SK-N-MC (cell line): ENCODE results near the gene ZNF438.
"Not testable (repeated sequence)": the region's sequence is repeated elsewhere in the genome, so short reads cannot be mapped to it uniquely, and the experiment has no call there.

Source experiments
- DNase-seq: peaks from one replicate; pipeline ENCODE4 v3.0.0-alpha.2; 2011; ENCODE audit warnings: low read depth, low spot score
- H3K27ac ChIP-seq: fragments of 200-600 bp; sonication (generic); 2 replicates; pipeline ENCODE4 v1.5.1; 2016; ENCODE audit warnings: mixed run types
- H3K36me3 ChIP-seq: fragments of 200-600 bp; sonication (generic); 2 replicates; pipeline ENCODE4 v1.6.1; 2017; ENCODE audit warnings: antibody characterized with exemption, low read length, mixed read lengths; ENCODE audit not compliant: insufficient read depth
- H3K4me3 ChIP-seq: fragments of 200-600 bp; sonication (generic); 2 replicates; pipeline ENCODE4 v1.5.1; 2016
- H3K9ac ChIP-seq: fragments of 200-600 bp; sonication (generic); 2 replicates; pipeline ENCODE4 v1.8.0; 2017; ENCODE audit warnings: mixed run types, mixed read lengths; ENCODE audit not compliant: insufficient read length
- H3K9me3 ChIP-seq: fragments of 200-600 bp; sonication (generic); 2 replicates; pipeline ENCODE4 v1.6.1; 2017; ENCODE audit warnings: low read depth, mild to moderate bottlenecking, antibody characterized with exemption, low read length, moderate library complexity, mixed read lengths
- EZH2 ChIP-seq: fragments of 200-600 bp; sonication (generic); IDR thresholded peaks from one replicate; pipeline ENCODE4 v1.6.1; 2017; ENCODE audit warnings: antibody characterized with exemption
- FOXP2 ChIP-seq: optimal IDR thresholded peaks from 2 replicates; pipeline ENCODE3; 2011; ENCODE audit warnings: mild to moderate bottlenecking, moderate library complexity; ENCODE audit not compliant: insufficient read depth; ENCODE audit errors: extremely low read length, control extremely low read depth
- POLR2AphosphoS5 ChIP-seq: IDR thresholded peaks from 2 replicates; pipeline ENCODE4 v1.6.1; 2012; ENCODE audit warnings: mild to moderate bottlenecking, low read depth, low read length, borderline replicate concordance

Gene ZNF438

DNA sequence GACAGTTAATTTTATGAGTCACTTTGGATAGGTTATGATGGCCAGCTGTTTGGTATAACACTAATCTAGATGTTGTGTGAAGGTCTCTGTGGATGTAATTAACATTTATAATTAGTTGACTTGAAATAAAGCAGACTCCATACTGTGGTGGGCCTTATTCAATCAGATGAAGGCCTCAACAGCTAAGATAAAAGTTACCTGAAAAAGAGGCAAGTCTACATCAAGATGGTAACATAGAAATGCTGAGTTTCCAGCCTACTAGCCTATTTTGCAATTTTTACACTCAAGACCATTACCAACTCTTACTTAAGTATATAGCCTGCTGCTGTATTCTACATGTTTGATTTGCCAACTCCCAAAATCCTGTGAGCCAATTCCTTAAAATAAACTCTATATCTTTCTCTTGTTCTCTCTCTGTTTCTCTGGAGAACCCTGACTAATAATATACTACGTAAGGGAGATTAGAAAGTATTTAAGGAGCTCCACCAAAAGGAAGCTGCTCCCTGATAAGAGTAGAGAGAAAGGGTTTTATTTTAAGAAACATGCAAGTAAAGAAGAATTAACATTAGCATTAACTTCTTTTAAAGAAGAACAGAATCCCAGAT lies 42.7 kb downstream of the ZNF438 start:
- no peak overlapping the region for H3K4me3 ChIP-seq
- TF ChIP-seq POLR2AphosphoS5, result no peak
- TF ChIP-seq EZH2, result no peak
- no peak for TF ChIP-seq FOXP2

DNA sequence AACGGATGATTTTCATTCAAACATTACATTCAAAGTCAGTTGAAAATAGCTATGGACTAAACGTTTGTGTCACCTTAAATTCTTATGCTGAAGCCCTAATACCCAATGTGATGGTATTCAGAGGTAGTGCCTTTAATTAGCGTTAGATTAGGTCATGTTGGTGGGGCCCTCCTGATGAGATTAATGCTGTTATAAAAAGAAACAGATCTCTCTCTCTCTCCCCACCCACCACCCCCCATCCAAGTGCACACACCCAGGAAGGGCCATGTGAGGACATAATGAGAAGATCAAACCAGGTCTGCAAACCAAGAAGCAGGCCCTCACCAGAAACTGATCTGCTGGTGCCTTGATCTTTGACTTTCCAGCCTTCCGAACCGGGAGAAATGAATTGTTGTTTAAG lies 44.2 kb downstream of the ZNF438 start:
- TF ChIP-seq POLR2AphosphoS5 (no peak), FOXP2 (no peak), EZH2 (no peak)
- DNase-seq, result no peak
- no peak overlapping the region for H3K9ac ChIP-seq
- no peak overlapping the region for H3K27ac ChIP-seq
- H3K4me3 ChIP-seq, result no peak overlapping the region
- H3K36me3 ChIP-seq, result no peaks in the 10 kb centered on the region
- H3K9me3 ChIP-seq, result no peaks in the 10 kb centered on the region

More for the DNA sequence above, 42.7 kb downstream of the ZNF438 start:
- Histone ChIP-seq H3K27ac (no peak overlapping the region), H3K9me3 (no peaks in the 10 kb centered on the region), H3K9ac (no peak overlapping the region), H3K36me3 (no peaks in the 10 kb centered on the region)
- no peak for DNase-seq

DNA sequence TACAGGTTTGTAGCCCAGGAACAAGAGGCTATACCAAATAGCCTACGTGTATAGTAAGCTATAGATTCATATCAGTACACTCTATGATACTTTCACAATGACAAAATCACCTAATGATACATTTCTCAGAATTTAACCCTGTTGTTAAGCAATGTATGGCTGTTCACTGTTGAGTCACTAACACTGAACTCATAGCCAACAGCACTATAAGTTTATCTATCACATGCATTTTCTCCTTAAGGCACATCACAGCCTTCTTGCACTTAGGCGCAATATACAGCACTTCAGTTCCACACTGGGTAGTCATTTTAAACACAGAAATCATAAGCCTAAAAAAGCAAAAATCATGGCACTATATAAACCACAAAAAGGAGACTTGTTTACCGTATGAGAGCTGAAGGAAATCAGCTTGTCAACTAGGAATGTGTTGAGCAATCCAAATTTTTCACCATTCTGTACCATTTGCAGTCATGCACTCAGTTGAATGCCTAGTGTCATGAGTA lies 45.6 kb downstream of the ZNF438 start:
- Histone ChIP-seq H3K36me3 (no peaks in the 10 kb centered on the region), H3K9ac (no peak overlapping the region), H3K9me3 (no peaks in the 10 kb centered on the region), H3K4me3 (no peak overlapping the region), H3K27ac (no peak overlapping the region)
- TF ChIP-seq EZH2, result no peak
- TF ChIP-seq POLR2AphosphoS5, result no peak
- TF ChIP-seq FOXP2, result no peak
- DNase-seq, result no peak

DNA sequence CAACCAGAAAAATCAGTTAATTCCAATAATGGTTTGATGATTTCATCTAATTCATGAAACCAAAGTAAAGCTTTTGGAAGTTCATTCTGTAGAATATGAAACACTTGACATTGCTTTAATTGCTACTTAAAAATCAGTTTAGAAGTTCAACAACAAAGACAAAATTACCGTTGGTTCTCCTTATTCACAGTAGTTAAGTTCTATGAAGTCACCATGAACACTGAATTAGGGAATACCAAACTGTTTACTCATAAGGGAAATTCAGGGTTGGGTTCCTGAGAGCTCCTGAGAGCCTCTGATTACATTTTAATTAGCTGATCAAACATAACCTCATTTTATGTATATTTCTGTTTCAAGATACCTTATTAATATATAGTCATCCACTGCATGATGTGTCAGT lies 46.2 kb downstream of the ZNF438 start:
- Histone ChIP-seq H3K27ac (no peak overlapping the region), H3K9ac (no peak overlapping the region), H3K9me3 (no peaks in the 10 kb centered on the region), H3K36me3 (no peaks in the 10 kb centered on the region), H3K4me3 (no peak overlapping the region)
- TF ChIP-seq FOXP2 (no peak), POLR2AphosphoS5 (no peak), EZH2 (no peak)
- no peak for DNase-seq

DNA sequence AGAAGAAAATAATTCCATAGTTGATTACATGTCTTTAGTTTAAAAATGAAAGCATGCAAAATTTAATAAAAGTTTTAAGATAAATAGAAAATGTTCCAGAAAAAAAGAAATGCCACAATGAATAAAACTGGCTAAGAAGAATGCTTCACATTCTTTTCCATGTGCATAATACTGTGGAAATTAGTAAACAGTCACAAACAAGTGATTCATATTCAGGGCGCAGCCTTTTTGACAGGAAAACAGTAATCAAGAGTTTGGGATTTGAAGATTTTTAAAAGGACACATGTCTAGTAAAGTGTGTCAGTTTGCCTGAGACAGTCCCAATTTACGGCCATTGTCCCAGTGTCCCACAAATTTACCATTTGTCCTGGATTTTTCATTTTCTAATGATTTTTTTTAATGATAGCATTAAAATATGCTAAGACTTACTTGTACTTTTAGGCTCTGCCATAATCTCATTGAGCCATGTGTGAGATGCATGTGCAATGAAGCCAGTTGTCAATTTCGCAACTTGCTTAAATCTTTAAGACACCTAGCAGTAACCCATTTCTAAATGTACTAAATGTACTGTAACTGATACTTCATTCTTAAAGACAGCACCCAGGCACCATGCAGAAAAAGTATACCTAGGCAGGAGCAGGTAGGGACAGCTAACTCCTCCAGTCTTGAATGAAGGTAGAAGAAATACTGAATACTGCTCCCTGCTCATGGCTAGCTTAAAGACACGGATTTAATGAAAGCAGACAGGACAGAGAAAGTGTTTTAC lies 46.9 kb downstream of the ZNF438 start:
- Histone ChIP-seq H3K27ac (no peak overlapping the region), H3K4me3 (no peak overlapping the region), H3K9ac (no peak overlapping the region), H3K36me3 (no peaks in the 10 kb centered on the region), H3K9me3 (no peaks in the 10 kb centered on the region)
- TF ChIP-seq POLR2AphosphoS5 (no peak), FOXP2 (no peak), EZH2 (no peak)
- no peak for DNase-seq

DNA sequence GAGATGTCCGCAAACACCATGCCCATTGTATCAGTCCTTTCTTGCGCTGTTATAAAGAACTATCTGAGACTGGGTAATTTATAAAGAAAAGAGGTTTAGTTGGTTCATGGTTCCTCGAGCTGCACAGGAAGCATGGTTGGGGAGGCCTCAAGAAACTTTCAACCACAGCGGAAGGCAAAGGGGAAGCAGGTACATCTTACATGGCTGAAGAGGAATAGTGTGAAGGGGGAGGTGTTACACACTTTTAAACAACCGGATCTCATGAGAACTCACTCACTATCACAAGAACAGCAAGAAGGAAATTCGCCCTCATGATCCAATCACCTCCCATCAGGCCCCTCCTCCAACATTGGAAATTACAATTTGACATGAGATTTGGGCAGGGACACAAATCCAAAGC lies 48.5 kb downstream of the ZNF438 start:
- not testable (repeated sequence) for H3K27ac ChIP-seq, H3K36me3 ChIP-seq, DNase-seq, H3K9me3 ChIP-seq, H3K4me3 ChIP-seq, H3K9ac ChIP-seq

DNA sequence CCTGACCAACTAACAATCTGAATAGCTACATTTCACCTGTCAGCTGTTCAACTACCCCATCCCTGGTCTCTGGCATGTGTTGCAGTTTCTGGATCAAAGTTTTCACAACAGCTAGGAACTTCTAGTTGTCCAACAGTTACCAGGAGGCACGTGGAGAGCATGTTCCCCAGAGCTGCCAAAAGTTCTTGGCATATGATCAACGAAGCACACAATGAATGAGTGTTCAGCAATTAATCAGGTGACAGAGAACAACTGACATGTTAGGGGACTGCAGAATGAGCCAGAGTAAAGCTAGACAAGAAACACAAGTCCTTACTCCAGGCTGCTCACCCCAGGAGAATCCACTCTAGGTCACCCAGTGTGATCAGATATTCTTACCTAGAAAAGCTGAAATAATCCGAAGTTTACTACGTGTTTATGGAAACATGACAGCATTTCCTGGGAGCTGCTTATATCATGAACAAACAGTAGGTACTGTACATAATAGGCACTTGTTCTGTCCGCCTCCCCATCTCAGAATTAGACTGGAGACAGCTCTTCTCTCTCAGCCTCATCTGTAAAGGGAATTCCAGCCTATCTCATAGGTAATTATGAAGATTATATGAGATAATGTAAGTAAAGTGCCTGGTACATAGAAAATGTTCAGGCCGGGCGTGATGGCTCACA lies 50.6 kb downstream of the ZNF438 start:
- DNase-seq, result no peak
- Histone ChIP-seq H3K36me3 (no peaks in the 10 kb centered on the region), H3K9ac (no peak overlapping the region), H3K4me3 (no peak overlapping the region), H3K27ac (no peak overlapping the region), H3K9me3 (no peaks in the 10 kb centered on the region)
- no peak for TF ChIP-seq EZH2
- no peak for TF ChIP-seq POLR2AphosphoS5
- TF ChIP-seq FOXP2, result no peak

DNA sequence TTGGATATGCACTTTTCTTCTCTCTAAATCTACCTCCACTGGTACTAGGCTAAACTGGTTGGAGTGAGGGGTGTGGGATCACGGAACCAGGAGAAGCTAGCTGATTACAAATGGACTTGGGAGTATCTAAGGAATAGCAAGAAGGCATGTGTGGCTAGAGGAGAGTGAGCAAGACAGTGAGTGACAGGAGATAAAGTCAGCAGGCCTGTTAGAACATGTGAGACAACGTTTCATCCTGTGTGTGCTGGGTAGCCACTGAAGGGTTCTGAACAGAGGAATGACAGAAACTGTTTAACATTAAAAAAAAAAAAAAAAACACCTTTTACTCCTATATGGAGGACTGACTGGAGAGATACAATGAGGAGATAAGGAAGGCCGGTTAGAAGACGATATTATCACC lies 51.7 kb downstream of the ZNF438 start:
- H3K27ac ChIP-seq, result no peak overlapping the region
- no peak overlapping the region for H3K4me3 ChIP-seq
- H3K9ac ChIP-seq, result no peak overlapping the region
- DNase-seq, result no peak
- H3K9me3 ChIP-seq, result no peaks in the 10 kb centered on the region
- H3K36me3 ChIP-seq, result no peaks in the 10 kb centered on the region
- TF ChIP-seq EZH2 (no peak), FOXP2 (no peak), POLR2AphosphoS5 (no peak)
